Activated T-helper 17 cell treated with anti-CD3 and anti-CD28 coated beads, Interleukin-2, amount 50 U/mL, for 72 hours (primary cell): ENCODE data around the gene PRKCQ. TPM values are rescaled to one million over a fixed set of nuclear protein-coding genes. Genes with fewer than 3 reads are reported as not detected.

Experiments
- ATAC-seq: fragments of 150-1000 bp; cut with Tn5 transposase; replicated peaks from 2 replicates; pipeline ENCODE4 v1.10.0; 2021; ENCODE audit warnings: mild to moderate bottlenecking, moderate library complexity
- H3K27ac Mint-ChIP-seq: one replicate; pipeline ENCODE4 v1.8.0; 2022; ENCODE audit warnings: mixed read lengths
- H3K27me3 Mint-ChIP-seq: one replicate; pipeline ENCODE4 v1.8.0; 2022; ENCODE audit warnings: mixed read lengths
- H3K36me3 Mint-ChIP-seq: one replicate; pipeline ENCODE4 v1.8.0; 2022; ENCODE audit warnings: low read depth, mild to moderate bottlenecking, mixed read lengths
- H3K4me1 Mint-ChIP-seq: one replicate; pipeline ENCODE4 v1.8.0; 2022; ENCODE audit warnings: mixed read lengths
- H3K4me3 Mint-ChIP-seq: one replicate; pipeline ENCODE4 v1.8.0; 2022; ENCODE audit warnings: mild to moderate bottlenecking, mixed read lengths
- H3K9me3 Mint-ChIP-seq: one replicate; pipeline ENCODE4 v1.8.0; 2022; ENCODE audit warnings: mixed read lengths
- total RNA-seq, 2 donors: library from RNA; stranded (reverse); gene quantifications; one replicate each; pipeline ENCODE4 v1.2.3, GENCODE V29; 2022

PRKCQ gene
- 10 to 100 TPM; 35.3 to 37.8 TPM for total RNA-seq

- peaks cover 83% of the 10 kb centered on the region for H3K36me3 Mint-ChIP-seq
- no peaks in the 10 kb centered on the region for H3K9me3 Mint-ChIP-seq
- peak within 1 kb of the TSS; percentile 94 for H3K4me3 Mint-ChIP-seq
- H3K27me3 Mint-ChIP-seq = no peaks in the 10 kb centered on the region
- peak within 1 kb of the TSS; percentile 96 for H3K27ac Mint-ChIP-seq
- ATAC-seq = peak; percentile 21
- peaks cover 44% of the 10 kb centered on the region for H3K4me1 Mint-ChIP-seq
Observed at GRCh38 chr10:6579904-6580278, at the start of gene PRKCQ. PRKCQ (minus strand) TSS chr10:6580276; CDS start chr10:6515135, 65,141 bp downstream.

GRCh38 chr10:6625428-6625827, 45.4 kb upstream of the PRKCQ start:
- peaks cover 11% of the 10 kb centered on the region for H3K36me3 Mint-ChIP-seq
- H3K27ac Mint-ChIP-seq = no peak overlapping the region
- no peaks in the 10 kb centered on the region for H3K27me3 Mint-ChIP-seq
- no peaks in the 10 kb centered on the region for H3K9me3 Mint-ChIP-seq
- peaks cover 3% of the 10 kb centered on the region for H3K4me1 Mint-ChIP-seq
- no peak overlapping the region for H3K4me3 Mint-ChIP-seq
- no peak for ATAC-seq

GRCh38 chr10:6624392-6624791, 44.3 kb upstream of the PRKCQ start:
- no peak overlapping the region for H3K27ac Mint-ChIP-seq
- no peaks in the 10 kb centered on the region for H3K27me3 Mint-ChIP-seq
- H3K4me3 Mint-ChIP-seq = no peak overlapping the region
- no peaks in the 10 kb centered on the region for H3K9me3 Mint-ChIP-seq
- H3K4me1 Mint-ChIP-seq = peaks cover 3% of the 10 kb centered on the region
- peaks cover 11% of the 10 kb centered on the region for H3K36me3 Mint-ChIP-seq
- ATAC-seq = no peak

GRCh38 chr10:6622921-6623320, 42.8 kb upstream of the PRKCQ start:
- H3K4me3 Mint-ChIP-seq = no peak overlapping the region
- no peak for ATAC-seq
- H3K9me3 Mint-ChIP-seq = no peaks in the 10 kb centered on the region
- H3K27me3 Mint-ChIP-seq = no peaks in the 10 kb centered on the region
- peaks cover 3% of the 10 kb centered on the region for H3K4me1 Mint-ChIP-seq
- peaks cover 11% of the 10 kb centered on the region for H3K36me3 Mint-ChIP-seq
- H3K27ac Mint-ChIP-seq = no peak overlapping the region

- Mint-ChIP-seq H3K4me1 (peaks cover 9% of the 10 kb centered on the region), H3K4me3 (no peak overlapping the region), H3K36me3 (peaks cover 6% of the 10 kb centered on the region), H3K27me3 (no peaks in the 10 kb centered on the region), H3K9me3 (no peaks in the 10 kb centered on the region), H3K27ac (no peak overlapping the region)
- peak; percentile 31 for ATAC-seq
Observed at GRCh38 chr10:6621536-6621935, 41.5 kb upstream of the PRKCQ start.

- H3K27ac Mint-ChIP-seq = no peak overlapping the region
- no peak overlapping the region for H3K4me3 Mint-ChIP-seq
- H3K27me3 Mint-ChIP-seq = no peaks in the 10 kb centered on the region
- peaks cover 20% of the 10 kb centered on the region for H3K4me1 Mint-ChIP-seq
- H3K9me3 Mint-ChIP-seq = no peaks in the 10 kb centered on the region
- no peak for ATAC-seq
- H3K36me3 Mint-ChIP-seq = peaks cover 6% of the 10 kb centered on the region
Observed at GRCh38 chr10:6619660-6620059, 39.6 kb upstream of the PRKCQ start.

GRCh38 chr10:6618340-6618739, 38.3 kb upstream of the PRKCQ start:
- no peak for ATAC-seq
- Mint-ChIP-seq H3K36me3 (peaks cover 6% of the 10 kb centered on the region), H3K4me1 (peaks cover 24% of the 10 kb centered on the region), H3K9me3 (peaks cover 5% of the 10 kb centered on the region), H3K27me3 (no peaks in the 10 kb centered on the region), H3K4me3 (no peak overlapping the region), H3K27ac (no peak overlapping the region)

GRCh38 chr10:6617309-6618076, 37.4 kb upstream of the PRKCQ start:
- peak overlapping the region; percentile 46 for H3K27ac Mint-ChIP-seq
- H3K4me3 Mint-ChIP-seq = peak overlapping the region; percentile 42
- H3K27me3 Mint-ChIP-seq = no peaks in the 10 kb centered on the region
- peaks cover 29% of the 10 kb centered on the region for H3K4me1 Mint-ChIP-seq
- H3K36me3 Mint-ChIP-seq = peaks cover 6% of the 10 kb centered on the region
- ATAC-seq = peak; percentile 76
- H3K9me3 Mint-ChIP-seq = peaks cover 5% of the 10 kb centered on the region

GRCh38 chr10:6615971-6616370, 35.9 kb upstream of the PRKCQ start:
- no peaks in the 10 kb centered on the region for H3K27me3 Mint-ChIP-seq
- peak overlapping the region; percentile 40 for H3K4me3 Mint-ChIP-seq
- H3K36me3 Mint-ChIP-seq = peaks cover 4% of the 10 kb centered on the region
- peaks cover 36% of the 10 kb centered on the region for H3K4me1 Mint-ChIP-seq
- peak overlapping the region; percentile 46 for H3K27ac Mint-ChIP-seq
- peaks cover 5% of the 10 kb centered on the region for H3K9me3 Mint-ChIP-seq
- peak; percentile 49 for ATAC-seq

GRCh38 chr10:6612371-6612770, 32.3 kb upstream of the PRKCQ start:
- Mint-ChIP-seq H3K36me3 (peaks cover 10% of the 10 kb centered on the region), H3K4me3 (peak overlapping the region; percentile 38), H3K4me1 (peaks cover 40% of the 10 kb centered on the region)

GRCh38 chr10:6610647-6611046, 30.6 kb upstream of the PRKCQ start:
- peak; percentile 54 for ATAC-seq
- H3K4me3 Mint-ChIP-seq = peak overlapping the region; percentile 21
- H3K36me3 Mint-ChIP-seq = peaks cover 15% of the 10 kb centered on the region
- no peaks in the 10 kb centered on the region for H3K27me3 Mint-ChIP-seq
- H3K27ac Mint-ChIP-seq = peak overlapping the region; percentile 37
- H3K4me1 Mint-ChIP-seq = peaks cover 36% of the 10 kb centered on the region
- peaks cover 5% of the 10 kb centered on the region for H3K9me3 Mint-ChIP-seq

More at GRCh38 chr10:6612371-6612770, 32.3 kb upstream of the PRKCQ start:
- Mint-ChIP-seq H3K27me3 (no peaks in the 10 kb centered on the region), H3K9me3 (peaks cover 5% of the 10 kb centered on the region), H3K27ac (peak overlapping the region; percentile 58)
- ATAC-seq = peak; percentile 72

- H3K4me3 Mint-ChIP-seq = no peak overlapping the region
- H3K27ac Mint-ChIP-seq = peak overlapping the region; percentile 37
- H3K27me3 Mint-ChIP-seq = no peaks in the 10 kb centered on the region
- H3K4me1 Mint-ChIP-seq = peaks cover 33% of the 10 kb centered on the region
- no peak for ATAC-seq
- H3K36me3 Mint-ChIP-seq = peaks cover 15% of the 10 kb centered on the region
- H3K9me3 Mint-ChIP-seq = peaks cover 5% of the 10 kb centered on the region
Observed at GRCh38 chr10:6609625-6610024, 29.5 kb upstream of the PRKCQ start.

- peak overlapping the region; percentile 61 for H3K4me3 Mint-ChIP-seq
- peaks cover 15% of the 10 kb centered on the region for H3K36me3 Mint-ChIP-seq
- H3K9me3 Mint-ChIP-seq = no peaks in the 10 kb centered on the region
- peaks cover 27% of the 10 kb centered on the region for H3K4me1 Mint-ChIP-seq
- no peaks in the 10 kb centered on the region for H3K27me3 Mint-ChIP-seq
- ATAC-seq = no peak
- H3K27ac Mint-ChIP-seq = peak overlapping the region; percentile 70
Observed at GRCh38 chr10:6607778-6608177, 27.7 kb upstream of the PRKCQ start.

GRCh38 chr10:6607182-6607581, 27.1 kb upstream of the PRKCQ start:
- peak overlapping the region; percentile 70 for H3K27ac Mint-ChIP-seq
- peak overlapping the region; percentile 61 for H3K4me3 Mint-ChIP-seq
- no peaks in the 10 kb centered on the region for H3K27me3 Mint-ChIP-seq
- peaks cover 22% of the 10 kb centered on the region for H3K4me1 Mint-ChIP-seq
- ATAC-seq = peak; percentile 90
- peaks cover 15% of the 10 kb centered on the region for H3K36me3 Mint-ChIP-seq
- no peaks in the 10 kb centered on the region for H3K9me3 Mint-ChIP-seq
